Breast epithelium (tissue), 4 donors: ENCODE measurements around the gene ITGB6. TPM values are rescaled to one million over a fixed set of nuclear protein-coding genes. Genes with fewer than 3 reads are reported as not detected.
A peak's percentile ranks its signal among the peaks of the same experiment; 100 is the strongest.

Experiments
- DNase-seq, 2 donors: peaks; one replicate each; pipeline ENCODE4 v3.0.0-alpha.2; 2019; ENCODE audit warnings: low spot score in 2 of 2
- H3K27ac ChIP-seq, 2 donors: fragments of 200-600 bp; sonication (generic) in 1 of 2; one replicate each; pipeline ENCODE4 v1.5.1; 2016 to 2019; ENCODE audit warnings: mild to moderate bottlenecking in 1 of 2
- H3K27me3 ChIP-seq, 2 donors: fragments of 200-600 bp; sonication (generic) in 1 of 2; one replicate each; pipeline versions ENCODE4 v1.5.1 to v1.6.0; 2017 to 2019; ENCODE audit warnings: control low read depth in 1 of 2, mild to moderate bottlenecking in 1 of 2
- H3K36me3 ChIP-seq: fragments of 200-600 bp; one replicate; pipeline ENCODE4 v1.5.1; 2019
- H3K4me1 ChIP-seq, 2 donors: fragments of 200-600 bp; sonication (generic); one replicate each; pipeline ENCODE4 v1.5.1; 2016 to 2019; ENCODE audit warnings: control low read depth in 1 of 2
- H3K4me3 ChIP-seq, 3 donors: fragments of 200-600 bp; sonication (generic); 1 replicate in 2 of 3; 2 replicates in 1 of 3; pipeline ENCODE4 v1.5.1; 2016 to 2019; ENCODE audit warnings: mild to moderate bottlenecking in 3 of 3, moderate library complexity in 2 of 3
- H3K9me3 ChIP-seq, 2 donors: fragments of 200-600 bp; sonication (generic) in 1 of 2; one replicate each; pipeline ENCODE4 v1.5.1; 2016 to 2019; ENCODE audit warnings: control low read depth in 1 of 2
- CTCF ChIP-seq, 3 donors: fragments of 450-650 bp; IDR thresholded peaks; one replicate each; pipeline ENCODE4 v1.5.1; 2016 to 2017; ENCODE audit warnings: antibody characterized with exemption in 3 of 3, mild to moderate bottlenecking in 3 of 3, moderate library complexity in 3 of 3
- POLR2A ChIP-seq: fragments of 450-650 bp; IDR thresholded peaks from one replicate; pipeline ENCODE4 v1.6.1; 2016; ENCODE audit warnings: antibody characterized with exemption, mild to moderate bottlenecking, moderate library complexity
- POLR2AphosphoS5 ChIP-seq, 3 donors: sonication (generic); formaldehyde crosslinking; IDR thresholded peaks; one replicate each; pipeline ENCODE4 v1.6.1; 2017; ENCODE audit warnings: antibody characterized with exemption in 3 of 3
- intact Hi-C: fragments of 100-400 bp; cut with DNase I; formaldehyde crosslinking; loops from one replicate; pipeline ENCODE4 v1.15.1; 2023; ENCODE audit warnings: low total_unique reads
- total RNA-seq, 3 donors: library from RNA; depleted of rRNA; stranded (reverse); fragments of >200 nt; gene quantifications; one replicate each; pipeline ENCODE4 v1.1.0, GENCODE V29; 2016

Gene ITGB6
- 10 to 100 TPM in 2 of 3 donors, under 1 TPM in 1; 0.16 to 46.1 (median 16.7) TPM for total RNA-seq

GRCh38 chr2:160199683-160200389 lies at the start of gene ITGB6:
Gene ITGB6 (minus strand): TSS chr2:160200272. CDS start chr2:160200063, 209 bp downstream.
- Histone ChIP-seq H3K9me3 (no peaks in the 10 kb centered on the region), H3K27ac (peak within 1 kb of the TSS; percentile 49 to 80), H3K27me3 (no peaks in the 10 kb centered on the region), H3K4me3 (peak within 1 kb of the TSS in 2 of 3 donors; percentile 44), H3K36me3 (no peaks in the 10 kb centered on the region), H3K4me1 (no peaks in the 10 kb centered on the region)
- intact Hi-C loops = no loop called here
- TF ChIP-seq POLR2A (no peak), POLR2AphosphoS5 (IDR thresholded peaks at IDR 0.05) (no peak), CTCF (IDR thresholded peaks at IDR 0.05) (no peak)
- DNase-seq = no peak

- Histone ChIP-seq H3K27ac (peak overlapping the region in 1 of 2 donors; percentile 37), H3K36me3 (no peaks in the 10 kb centered on the region), H3K4me1 (no peaks in the 10 kb centered on the region), H3K4me3 (no peak overlapping the region), H3K27me3 (no peaks in the 10 kb centered on the region), H3K9me3 (no peaks in the 10 kb centered on the region)
- DNase-seq = no peak
- intact Hi-C loops = no loop called here
- TF ChIP-seq POLR2A (no peak), CTCF (IDR thresholded peaks at IDR 0.05) (no peak), POLR2AphosphoS5 (IDR thresholded peaks at IDR 0.05) (no peak)
Observed at GRCh38 chr2:160247296-160248035, 47.4 kb upstream of the ITGB6 start.

GRCh38 chr2:160246356-160246755 lies 46.3 kb upstream of the ITGB6 start:
- no peak for DNase-seq
- no peak overlapping the region for H3K27ac ChIP-seq

GRCh38 chr2:160245614-160246155 lies 45.6 kb upstream of the ITGB6 start:
- intact Hi-C loops = no loop called here
- H3K36me3 ChIP-seq = no peaks in the 10 kb centered on the region
- H3K4me1 ChIP-seq = no peaks in the 10 kb centered on the region
- H3K27me3 ChIP-seq = no peaks in the 10 kb centered on the region
- H3K9me3 ChIP-seq = no peaks in the 10 kb centered on the region
- no peak for TF ChIP-seq POLR2AphosphoS5 (IDR thresholded peaks at IDR 0.05)
- TF ChIP-seq CTCF (IDR thresholded peaks at IDR 0.05) = no peak
- no peak for TF ChIP-seq POLR2A
- DNase-seq = no peak
- no peak overlapping the region for H3K27ac ChIP-seq
- no peak overlapping the region for H3K4me3 ChIP-seq

More at GRCh38 chr2:160246356-160246755, 46.3 kb upstream of the ITGB6 start:
- intact Hi-C loops = no loop called here
- TF ChIP-seq CTCF (IDR thresholded peaks at IDR 0.05) (no peak), POLR2AphosphoS5 (IDR thresholded peaks at IDR 0.05) (no peak)
- no peaks in the 10 kb centered on the region for H3K4me1 ChIP-seq
- no peaks in the 10 kb centered on the region for H3K36me3 ChIP-seq
- no peak overlapping the region for H3K4me3 ChIP-seq
- no peaks in the 10 kb centered on the region for H3K9me3 ChIP-seq
- H3K27me3 ChIP-seq = no peaks in the 10 kb centered on the region
